WTC11 (cell line): ENCODE measurements around the gene PRDM5. TPM values are rescaled to one million over a fixed set of nuclear protein-coding genes. Genes with fewer than 3 reads are reported as not detected.

Experiments used
- ATAC-seq: fragments of 200-7000 bp; cut with Tn5 transposase; 2 replicates; pipeline ENCODE4 v1.10.0; 2021; ENCODE audit warnings: mild to moderate bottlenecking, moderate library complexity
- CTCF ChIA-PET: fragments of 300-600 bp; sonication (Branson Sonifier 250); formaldehyde crosslinking; loops from one replicate; lab custom pipeline; 2021; ENCODE audit warnings: antibody characterized with exemption; lab: Charles Lee
- POLR2A ChIA-PET: fragments of 350-600 bp; sonication (Branson Sonifier 250); formaldehyde crosslinking; loops from one replicate; lab custom pipeline; 2021; ENCODE audit warnings: antibody characterized with exemption; lab: Charles Lee
- DNase-seq: peaks from one replicate; pipeline ENCODE4 v3.0.0; 2021; ENCODE audit warnings: low spot score
- H3K27ac Mint-ChIP-seq: 2 replicates; pipeline ENCODE4 v1.8.0; 2021; ENCODE audit warnings: mixed read lengths
- H3K27me3 Mint-ChIP-seq: 2 replicates; pipeline ENCODE4 v1.8.0; 2021; ENCODE audit warnings: low read depth, mild to moderate bottlenecking, moderate library complexity, mixed read lengths
- H3K36me3 Mint-ChIP-seq: 2 replicates; pipeline ENCODE4 v1.8.0; 2021; ENCODE audit warnings: mixed read lengths
- H3K4me1 Mint-ChIP-seq: 2 replicates; pipeline ENCODE4 v1.8.0; 2022; ENCODE audit warnings: mixed read lengths
- H3K4me3 Mint-ChIP-seq: 2 replicates; pipeline ENCODE4 v1.8.0; 2021; ENCODE audit warnings: mild to moderate bottlenecking, moderate library complexity, mixed read lengths
- H3K9me3 Mint-ChIP-seq: 2 replicates; pipeline ENCODE4 v1.8.0; 2021; ENCODE audit warnings: mixed read lengths
- ATF1 ChIP-seq: sonication (generic); formaldehyde crosslinking; IDR thresholded peaks from 2 replicates; pipeline ENCODE4 v1.8.1; 2023; ENCODE audit warnings: mild to moderate bottlenecking, moderate library complexity, missing genetic modification reagents
- CBFB ChIP-seq: sonication (generic); formaldehyde crosslinking; IDR thresholded peaks from 2 replicates; pipeline ENCODE4 v1.8.1; 2022; ENCODE audit warnings: mild to moderate bottlenecking, low read depth, missing genetic modification reagents
- ETV6 ChIP-seq: sonication (generic); formaldehyde crosslinking; IDR thresholded peaks from 2 replicates; pipeline ENCODE4 v1.8.1; 2022; ENCODE audit warnings: mild to moderate bottlenecking, missing genetic modification reagents
- FOXJ3 ChIP-seq: sonication (generic); formaldehyde crosslinking; IDR thresholded peaks from 2 replicates; pipeline ENCODE4 v1.9.0; 2021; ENCODE audit warnings: missing genetic modification reagents, mild to moderate bottlenecking, borderline replicate concordance
- FOXK1 ChIP-seq: sonication (generic); formaldehyde crosslinking; IDR thresholded peaks from 2 replicates; pipeline ENCODE4 v1.8.0; 2022; ENCODE audit warnings: mild to moderate bottlenecking, moderate library complexity, missing genetic modification reagents
- FOXP1 ChIP-seq: sonication (generic); formaldehyde crosslinking; IDR thresholded peaks from 2 replicates; pipeline ENCODE4 v1.8.0; 2022; ENCODE audit warnings: missing genetic modification reagents, mild to moderate bottlenecking, moderate library complexity, borderline replicate concordance
- HMGA2 ChIP-seq: fragments of 250-450 bp; sonication (Bioruptor Pico); IDR thresholded peaks from 2 replicates; pipeline ENCODE4 v1.4.0; 2021; ENCODE audit warnings: mild to moderate bottlenecking, moderate library complexity
- JUN ChIP-seq: sonication (generic); formaldehyde crosslinking; IDR thresholded peaks from 2 replicates; pipeline ENCODE4 v1.8.0; 2023; ENCODE audit warnings: mild to moderate bottlenecking, missing genetic modification reagents
- MYBL2 ChIP-seq: sonication (generic); formaldehyde crosslinking; IDR thresholded peaks from 2 replicates; pipeline ENCODE4 v1.8.1; 2023; ENCODE audit warnings: mild to moderate bottlenecking, moderate library complexity, missing genetic modification reagents
- NR1H2 ChIP-seq: sonication (generic); formaldehyde crosslinking; IDR thresholded peaks from 2 replicates; pipeline ENCODE4 v1.9.0; 2021; ENCODE audit warnings: mild to moderate bottlenecking, moderate library complexity, missing genetic modification reagents
- RELA ChIP-seq: sonication (generic); formaldehyde crosslinking; IDR thresholded peaks from 2 replicates; pipeline ENCODE4 v1.8.1; 2022; ENCODE audit warnings: missing genetic modification reagents, mild to moderate bottlenecking, borderline replicate concordance
- TEAD1 ChIP-seq: sonication (generic); formaldehyde crosslinking; IDR thresholded peaks from 2 replicates; pipeline ENCODE4 v1.8.0; 2022; ENCODE audit warnings: mild to moderate bottlenecking, missing genetic modification reagents
- TP53 ChIP-seq: sonication (generic); formaldehyde crosslinking; IDR thresholded peaks from 2 replicates; pipeline ENCODE4 v1.8.1; 2023; ENCODE audit warnings: mild to moderate bottlenecking, missing genetic modification reagents
- ZNF423 ChIP-seq: fragments of 250-450 bp; sonication (Bioruptor Pico); IDR thresholded peaks from 2 replicates; pipeline ENCODE4 v2.1.2; 2022; ENCODE audit warnings: mild to moderate bottlenecking, moderate library complexity
- total RNA-seq: library from RNA; stranded (reverse); gene quantifications from 3 replicates; pipeline ENCODE4 v1.2.3, GENCODE V29; 2021
- TF ChIP-seq, protein P1 (sequence below): fragments of 200-600 bp; IDR thresholded peaks from 2 replicates; pipeline ENCODE4 v1.8.0; 2022; ENCODE audit warnings: antibody characterized with exemption
- TF ChIP-seq, protein P2 (sequence below): sonication (generic); formaldehyde crosslinking; IDR thresholded peaks from 2 replicates; pipeline ENCODE4 v1.8.1; 2022; ENCODE audit warnings: mild to moderate bottlenecking, missing genetic modification reagents, moderate library complexity, borderline replicate concordance
- TF ChIP-seq, protein P3 (sequence below): sonication (generic); formaldehyde crosslinking; IDR thresholded peaks from 2 replicates; pipeline ENCODE4 v1.8.0; 2022; ENCODE audit warnings: mild to moderate bottlenecking, missing genetic modification reagents
- TF ChIP-seq, protein P4 (sequence below): sonication (generic); formaldehyde crosslinking; IDR thresholded peaks from 2 replicates; pipeline ENCODE4 v1.8.1; 2022; ENCODE audit warnings: low read depth, missing genetic modification reagents, borderline replicate concordance
- TF ChIP-seq, protein P5 (sequence below): sonication (generic); formaldehyde crosslinking; IDR thresholded peaks from 2 replicates; pipeline ENCODE4 v1.8.1; 2023; ENCODE audit warnings: mild to moderate bottlenecking, missing genetic modification reagents
- TF ChIP-seq, protein P6 (sequence below): sonication (generic); formaldehyde crosslinking; IDR thresholded peaks from 2 replicates; pipeline ENCODE4 v1.8.1; 2022; ENCODE audit warnings: mild to moderate bottlenecking, moderate library complexity, missing genetic modification reagents

The PRDM5 gene
- total RNA-seq, 1 experiment from 2014 or later = 47.0 TPM

DNA sequence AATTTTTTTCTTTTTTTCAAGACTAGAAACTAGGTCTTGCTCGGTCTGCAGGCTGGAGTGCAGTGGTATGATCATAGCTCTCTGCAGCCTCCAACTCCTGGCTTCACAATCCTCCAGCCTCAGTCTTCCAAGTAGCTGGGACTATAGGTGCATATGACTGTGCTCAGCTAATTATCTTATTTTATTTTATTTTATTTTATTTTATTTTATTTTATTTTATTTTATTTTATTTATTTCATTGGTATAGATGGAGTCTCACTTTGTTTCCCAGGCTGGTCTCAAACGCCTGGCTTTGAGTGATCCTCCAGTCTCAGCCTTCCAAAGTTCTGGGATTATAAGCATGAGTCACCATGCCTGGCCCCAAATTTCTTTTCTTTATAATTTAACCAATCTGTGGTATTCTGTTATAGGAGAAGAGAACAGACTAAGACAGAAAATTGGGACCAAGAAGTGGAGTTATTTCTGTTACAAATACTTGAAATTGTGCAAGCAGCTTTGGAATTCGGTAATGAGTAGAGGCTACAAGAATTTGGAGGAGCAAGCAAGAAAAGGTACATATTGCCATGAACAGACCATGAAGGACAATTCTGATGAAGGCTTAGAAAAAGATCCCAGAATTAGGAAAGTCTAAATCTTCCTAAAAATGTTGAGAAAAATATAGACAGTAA, 4.0 kb upstream of the PRDM5 start:
- Mint-ChIP-seq H3K4me1 (peaks cover 21% of the 10 kb centered on the region), H3K27me3 (no peaks in the 10 kb centered on the region), H3K9me3 (peaks cover 12% of the 10 kb centered on the region), H3K36me3 (no peaks in the 10 kb centered on the region), H3K27ac (no peak overlapping the region), H3K4me3 (no peak overlapping the region)
- CTCF ChIA-PET = no interaction called here
- POLR2A ChIA-PET = no interaction called here
- TF ChIP-seq, protein P1, sequence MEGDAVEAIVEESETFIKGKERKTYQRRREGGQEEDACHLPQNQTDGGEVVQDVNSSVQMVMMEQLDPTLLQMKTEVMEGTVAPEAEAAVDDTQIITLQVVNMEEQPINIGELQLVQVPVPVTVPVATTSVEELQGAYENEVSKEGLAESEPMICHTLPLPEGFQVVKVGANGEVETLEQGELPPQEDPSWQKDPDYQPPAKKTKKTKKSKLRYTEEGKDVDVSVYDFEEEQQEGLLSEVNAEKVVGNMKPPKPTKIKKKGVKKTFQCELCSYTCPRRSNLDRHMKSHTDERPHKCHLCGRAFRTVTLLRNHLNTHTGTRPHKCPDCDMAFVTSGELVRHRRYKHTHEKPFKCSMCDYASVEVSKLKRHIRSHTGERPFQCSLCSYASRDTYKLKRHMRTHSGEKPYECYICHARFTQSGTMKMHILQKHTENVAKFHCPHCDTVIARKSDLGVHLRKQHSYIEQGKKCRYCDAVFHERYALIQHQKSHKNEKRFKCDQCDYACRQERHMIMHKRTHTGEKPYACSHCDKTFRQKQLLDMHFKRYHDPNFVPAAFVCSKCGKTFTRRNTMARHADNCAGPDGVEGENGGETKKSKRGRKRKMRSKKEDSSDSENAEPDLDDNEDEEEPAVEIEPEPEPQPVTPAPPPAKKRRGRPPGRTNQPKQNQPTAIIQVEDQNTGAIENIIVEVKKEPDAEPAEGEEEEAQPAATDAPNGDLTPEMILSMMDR = no peak
- TF ChIP-seq HMGA2 (peak; percentile 92), MYBL2 (CRISPR knock-in tag) (no peak), TP53 (CRISPR knock-in tag) (no peak), JUN (CRISPR knock-in tag) (no peak)
- TF ChIP-seq, protein P2, sequence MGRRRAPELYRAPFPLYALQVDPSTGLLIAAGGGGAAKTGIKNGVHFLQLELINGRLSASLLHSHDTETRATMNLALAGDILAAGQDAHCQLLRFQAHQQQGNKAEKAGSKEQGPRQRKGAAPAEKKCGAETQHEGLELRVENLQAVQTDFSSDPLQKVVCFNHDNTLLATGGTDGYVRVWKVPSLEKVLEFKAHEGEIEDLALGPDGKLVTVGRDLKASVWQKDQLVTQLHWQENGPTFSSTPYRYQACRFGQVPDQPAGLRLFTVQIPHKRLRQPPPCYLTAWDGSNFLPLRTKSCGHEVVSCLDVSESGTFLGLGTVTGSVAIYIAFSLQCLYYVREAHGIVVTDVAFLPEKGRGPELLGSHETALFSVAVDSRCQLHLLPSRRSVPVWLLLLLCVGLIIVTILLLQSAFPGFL (CRISPR knock-in tag) = no peak
- DNase-seq (no peak), ATAC-seq (no peak)

DNA sequence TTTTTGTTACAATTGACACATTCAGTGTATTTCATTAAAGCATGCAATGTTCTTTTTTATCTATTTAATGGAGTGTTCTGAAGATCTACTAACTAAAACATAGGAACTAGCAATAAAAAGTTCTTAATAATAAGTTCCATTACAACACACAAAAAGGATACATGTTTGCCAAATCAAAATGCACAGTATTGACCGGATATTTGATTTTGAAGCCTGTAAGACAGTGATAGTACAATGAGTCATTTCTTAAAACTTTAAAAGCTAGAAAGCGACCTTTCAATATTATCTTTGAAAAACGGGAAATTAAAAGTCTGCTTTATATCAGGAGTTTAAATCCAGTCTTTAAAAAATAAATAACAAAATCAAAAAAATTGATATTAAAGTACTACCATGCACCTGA, 2.4 kb upstream of the PRDM5 start:
- no peaks in the 10 kb centered on the region for H3K27me3 Mint-ChIP-seq
- H3K4me3 Mint-ChIP-seq = no peak overlapping the region
- ATAC-seq = no peak
- H3K36me3 Mint-ChIP-seq = no peaks in the 10 kb centered on the region
- peaks cover 34% of the 10 kb centered on the region for H3K4me1 Mint-ChIP-seq
- H3K27ac Mint-ChIP-seq = no peak overlapping the region
- no peak for TF ChIP-seq ATF1 (CRISPR knock-in tag)
- TF ChIP-seq HMGA2 = no peak
- TF ChIP-seq FOXJ3 (CRISPR knock-in tag) = no peak
- no peak for TF ChIP-seq FOXK1 (CRISPR knock-in tag)
- TF ChIP-seq TP53 (CRISPR knock-in tag) = no peak
- TF ChIP-seq, protein P3, sequence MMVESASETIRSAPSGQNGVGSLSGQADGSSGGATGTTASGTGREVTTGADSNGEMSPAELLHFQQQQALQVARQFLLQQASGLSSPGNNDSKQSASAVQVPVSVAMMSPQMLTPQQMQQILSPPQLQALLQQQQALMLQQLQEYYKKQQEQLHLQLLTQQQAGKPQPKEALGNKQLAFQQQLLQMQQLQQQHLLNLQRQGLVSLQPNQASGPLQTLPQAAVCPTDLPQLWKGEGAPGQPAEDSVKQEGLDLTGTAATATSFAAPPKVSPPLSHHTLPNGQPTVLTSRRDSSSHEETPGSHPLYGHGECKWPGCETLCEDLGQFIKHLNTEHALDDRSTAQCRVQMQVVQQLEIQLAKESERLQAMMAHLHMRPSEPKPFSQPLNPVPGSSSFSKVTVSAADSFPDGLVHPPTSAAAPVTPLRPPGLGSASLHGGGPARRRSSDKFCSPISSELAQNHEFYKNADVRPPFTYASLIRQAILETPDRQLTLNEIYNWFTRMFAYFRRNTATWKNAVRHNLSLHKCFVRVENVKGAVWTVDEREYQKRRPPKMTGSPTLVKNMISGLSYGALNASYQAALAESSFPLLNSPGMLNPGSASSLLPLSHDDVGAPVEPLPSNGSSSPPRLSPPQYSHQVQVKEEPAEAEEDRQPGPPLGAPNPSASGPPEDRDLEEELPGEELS = no peak
- no peak for TF ChIP-seq TEAD1 (CRISPR knock-in tag)
- TF ChIP-seq ETV6 (CRISPR knock-in tag) = no peak
- TF ChIP-seq ZNF423 (CRISPR knock-in tag) = no peak
- TF ChIP-seq, protein P1 = no peak
- TF ChIP-seq, protein P4, sequence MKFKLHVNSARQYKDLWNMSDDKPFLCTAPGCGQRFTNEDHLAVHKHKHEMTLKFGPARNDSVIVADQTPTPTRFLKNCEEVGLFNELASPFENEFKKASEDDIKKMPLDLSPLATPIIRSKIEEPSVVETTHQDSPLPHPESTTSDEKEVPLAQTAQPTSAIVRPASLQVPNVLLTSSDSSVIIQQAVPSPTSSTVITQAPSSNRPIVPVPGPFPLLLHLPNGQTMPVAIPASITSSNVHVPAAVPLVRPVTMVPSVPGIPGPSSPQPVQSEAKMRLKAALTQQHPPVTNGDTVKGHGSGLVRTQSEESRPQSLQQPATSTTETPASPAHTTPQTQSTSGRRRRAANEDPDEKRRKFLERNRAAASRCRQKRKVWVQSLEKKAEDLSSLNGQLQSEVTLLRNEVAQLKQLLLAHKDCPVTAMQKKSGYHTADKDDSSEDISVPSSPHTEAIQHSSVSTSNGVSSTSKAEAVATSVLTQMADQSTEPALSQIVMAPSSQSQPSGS (CRISPR knock-in tag) = no peak
- no peak for TF ChIP-seq FOXP1 (CRISPR knock-in tag)
- no peak for TF ChIP-seq RELA
- TF ChIP-seq, protein P5, sequence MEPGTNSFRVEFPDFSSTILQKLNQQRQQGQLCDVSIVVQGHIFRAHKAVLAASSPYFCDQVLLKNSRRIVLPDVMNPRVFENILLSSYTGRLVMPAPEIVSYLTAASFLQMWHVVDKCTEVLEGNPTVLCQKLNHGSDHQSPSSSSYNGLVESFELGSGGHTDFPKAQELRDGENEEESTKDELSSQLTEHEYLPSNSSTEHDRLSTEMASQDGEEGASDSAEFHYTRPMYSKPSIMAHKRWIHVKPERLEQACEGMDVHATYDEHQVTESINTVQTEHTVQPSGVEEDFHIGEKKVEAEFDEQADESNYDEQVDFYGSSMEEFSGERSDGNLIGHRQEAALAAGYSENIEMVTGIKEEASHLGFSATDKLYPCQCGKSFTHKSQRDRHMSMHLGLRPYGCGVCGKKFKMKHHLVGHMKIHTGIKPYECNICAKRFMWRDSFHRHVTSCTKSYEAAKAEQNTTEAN (CRISPR knock-in tag) = no peak
- no peak for TF ChIP-seq CBFB (CRISPR knock-in tag)
- TF ChIP-seq, protein P6, sequence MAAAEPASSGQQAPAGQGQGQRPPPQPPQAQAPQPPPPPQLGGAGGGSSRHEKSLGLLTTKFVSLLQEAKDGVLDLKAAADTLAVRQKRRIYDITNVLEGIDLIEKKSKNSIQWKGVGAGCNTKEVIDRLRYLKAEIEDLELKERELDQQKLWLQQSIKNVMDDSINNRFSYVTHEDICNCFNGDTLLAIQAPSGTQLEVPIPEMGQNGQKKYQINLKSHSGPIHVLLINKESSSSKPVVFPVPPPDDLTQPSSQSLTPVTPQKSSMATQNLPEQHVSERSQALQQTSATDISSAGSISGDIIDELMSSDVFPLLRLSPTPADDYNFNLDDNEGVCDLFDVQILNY (CRISPR knock-in tag) = no peak
- TF ChIP-seq NR1H2 = no peak
- ChIA-PET POLR2A (no interaction called here), CTCF (no interaction called here)
- DNase-seq = no peak
- H3K9me3 Mint-ChIP-seq = peaks cover 12% of the 10 kb centered on the region
